Measurements from ENCODE around the gene CXCR6.

The CXCR6 gene

GRCh38 chr3:45944830-45945620, 1.8 kb downstream of the CXCR6 start:
- in situ Hi-C loops (cut with MboI; ENCODE audit: low sequenced_read_pairs) = loop anchor here (10.0 to 25.0 kb wide), 2 partner anchors 130 to 417 kb away; partner anchors contain the start of genes CCR2 and CCR5

- in situ Hi-C loops (cut with MboI; ENCODE audit: low sequenced_read_pairs) = loop anchor here (10.0 to 25.0 kb wide), 2 partner anchors 128 to 416 kb away; partner anchors contain the start of genes CCR2 and CCR5
Observed at GRCh38 chr3:45946307-45946706, 3.0 kb downstream of the CXCR6 start.

GRCh38 chr3:45946875-45947274, 3.6 kb downstream of the CXCR6 start:
- in situ Hi-C loops (cut with MboI; ENCODE audit: low sequenced_read_pairs) = loop anchor here (10.0 to 25.0 kb wide), 2 partner anchors 128 to 415 kb away; partner anchors contain the start of genes CCR2 and CCR5

GRCh38 chr3:45947361-45947760, 4.1 kb downstream of the CXCR6 start:
- in situ Hi-C loops (cut with MboI; ENCODE audit: low sequenced_read_pairs) = loop anchor here (10.0 to 25.0 kb wide), 2 partner anchors 127 to 415 kb away; partner anchors contain the start of genes CCR2 and CCR5

- in situ Hi-C loops (cut with MboI; ENCODE audit: low sequenced_read_pairs) = loop anchor here (10.0 to 25.0 kb wide), 2 partner anchors 126 to 414 kb away; partner anchors contain the start of genes CCR2 and CCR5
Observed at GRCh38 chr3:45948311-45948781, 5.1 kb downstream of the CXCR6 start.

- in situ Hi-C loops (cut with MboI; ENCODE audit: low sequenced_read_pairs) = loop anchor here (10.0 to 25.0 kb wide), 2 partner anchors 126 to 413 kb away; partner anchors contain the start of genes CCR2 and CCR5
Observed at GRCh38 chr3:45948881-45949280, 5.6 kb downstream of the CXCR6 start.

GRCh38 chr3:45949432-45949831, 6.2 kb downstream of the CXCR6 start:
- in situ Hi-C loops (cut with MboI; ENCODE audit: low sequenced_read_pairs) = loop anchor here (10.0 to 25.0 kb wide), 2 partner anchors 125 to 413 kb away; partner anchors contain the start of genes CCR2 and CCR5

GRCh38 chr3:45950131-45950530, 6.9 kb downstream of the CXCR6 start:
- in situ Hi-C loops (cut with MboI; ENCODE audit: low sequenced_read_pairs) = no loop called here

- in situ Hi-C loops (cut with MboI; ENCODE audit: low sequenced_read_pairs) = no loop called here
Observed at GRCh38 chr3:45950686-45951600, 7.7 kb downstream of the CXCR6 start.

- in situ Hi-C loops (cut with MboI; ENCODE audit: low sequenced_read_pairs) = no loop called here
Observed at GRCh38 chr3:45951946-45952345, 8.7 kb downstream of the CXCR6 start.

GRCh38 chr3:45952456-45952855, 9.2 kb downstream of the CXCR6 start:
- in situ Hi-C loops (cut with MboI; ENCODE audit: low sequenced_read_pairs) = no loop called here

- in situ Hi-C loops (cut with MboI; ENCODE audit: low sequenced_read_pairs) = no loop called here
Observed at GRCh38 chr3:45953536-45953935, 10.3 kb downstream of the CXCR6 start.

- in situ Hi-C loops (cut with MboI; ENCODE audit: low sequenced_read_pairs) = no loop called here
Observed at GRCh38 chr3:45954306-45954705, 11.0 kb downstream of the CXCR6 start.

- in situ Hi-C loops (cut with MboI; ENCODE audit: low sequenced_read_pairs) = no loop called here
Observed at GRCh38 chr3:45955017-45955647, 11.9 kb downstream of the CXCR6 start.

- in situ Hi-C loops (cut with MboI; ENCODE audit: low sequenced_read_pairs) = no loop called here
Observed at GRCh38 chr3:45955706-45956105, 12.4 kb downstream of the CXCR6 start.

GRCh38 chr3:45957586-45957985, 14.3 kb downstream of the CXCR6 start:
- in situ Hi-C loops (cut with MboI; ENCODE audit: low sequenced_read_pairs) = no loop called here

- in situ Hi-C loops (cut with MboI; ENCODE audit: low sequenced_read_pairs) = no loop called here
Observed at GRCh38 chr3:45958321-45958791, 15.1 kb downstream of the CXCR6 start.

GRCh38 chr3:45959201-45959600, 15.9 kb downstream of the CXCR6 start:
- in situ Hi-C loops (cut with MboI; ENCODE audit: low sequenced_read_pairs) = no loop called here

GRCh38 chr3:45960289-45960688, 17.0 kb downstream of the CXCR6 start:
- in situ Hi-C loops (cut with MboI; ENCODE audit: low sequenced_read_pairs) = no loop called here

GRCh38 chr3:45962033-45962432, 18.8 kb downstream of the CXCR6 start:
- in situ Hi-C loops (cut with MboI; ENCODE audit: low sequenced_read_pairs) = no loop called here
